Measurements from ENCODE around the gene SGMS1.

DNA sequence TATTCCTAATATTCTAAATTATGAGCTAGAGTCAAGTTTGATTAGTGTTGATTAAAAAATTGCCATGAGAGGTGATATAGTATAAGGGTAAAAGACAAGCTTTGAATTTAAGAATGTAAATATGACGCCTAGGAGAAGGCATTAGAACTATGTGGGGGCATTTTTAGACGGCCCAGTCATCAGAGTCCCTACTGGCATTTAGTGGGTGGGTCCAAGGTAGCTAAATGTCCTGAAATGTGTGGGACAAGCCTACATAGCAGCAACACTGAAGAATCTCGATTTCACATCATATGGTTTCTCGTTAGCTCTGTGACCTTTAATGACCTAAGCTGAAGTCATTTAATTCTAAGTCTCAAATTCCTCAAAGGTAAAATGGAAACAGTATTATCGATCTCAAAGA lies 133.5 kb downstream of the SGMS1 start:
- TF ChIP-seq, protein P1, sequence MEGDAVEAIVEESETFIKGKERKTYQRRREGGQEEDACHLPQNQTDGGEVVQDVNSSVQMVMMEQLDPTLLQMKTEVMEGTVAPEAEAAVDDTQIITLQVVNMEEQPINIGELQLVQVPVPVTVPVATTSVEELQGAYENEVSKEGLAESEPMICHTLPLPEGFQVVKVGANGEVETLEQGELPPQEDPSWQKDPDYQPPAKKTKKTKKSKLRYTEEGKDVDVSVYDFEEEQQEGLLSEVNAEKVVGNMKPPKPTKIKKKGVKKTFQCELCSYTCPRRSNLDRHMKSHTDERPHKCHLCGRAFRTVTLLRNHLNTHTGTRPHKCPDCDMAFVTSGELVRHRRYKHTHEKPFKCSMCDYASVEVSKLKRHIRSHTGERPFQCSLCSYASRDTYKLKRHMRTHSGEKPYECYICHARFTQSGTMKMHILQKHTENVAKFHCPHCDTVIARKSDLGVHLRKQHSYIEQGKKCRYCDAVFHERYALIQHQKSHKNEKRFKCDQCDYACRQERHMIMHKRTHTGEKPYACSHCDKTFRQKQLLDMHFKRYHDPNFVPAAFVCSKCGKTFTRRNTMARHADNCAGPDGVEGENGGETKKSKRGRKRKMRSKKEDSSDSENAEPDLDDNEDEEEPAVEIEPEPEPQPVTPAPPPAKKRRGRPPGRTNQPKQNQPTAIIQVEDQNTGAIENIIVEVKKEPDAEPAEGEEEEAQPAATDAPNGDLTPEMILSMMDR (IDR thresholded peaks at IDR 0.05; ENCODE audit: low read length) = no peak
- no peak for TF ChIP-seq EZH2 (IDR thresholded peaks at IDR 0.05; ENCODE audit: borderline replicate concordance, low read length)

Measured in OCI-LY1 (cell line).